DMS114 treated with DMSO at 0.1 percent for 48 hours (cell line): Measurements from ENCODE around the gene IL19.
"Not testable (repeated sequence)": the region's sequence is repeated elsewhere in the genome, so short reads cannot be mapped to it uniquely, and the experiment has no call there.

ENCODE experiments used
- DNase-seq: peaks from one replicate; lab custom pipeline; 2025; ENCODE audit not compliant: unreplicated experiment; lab: John Stamatoyannopoulos, UW

Gene IL19

DNA sequence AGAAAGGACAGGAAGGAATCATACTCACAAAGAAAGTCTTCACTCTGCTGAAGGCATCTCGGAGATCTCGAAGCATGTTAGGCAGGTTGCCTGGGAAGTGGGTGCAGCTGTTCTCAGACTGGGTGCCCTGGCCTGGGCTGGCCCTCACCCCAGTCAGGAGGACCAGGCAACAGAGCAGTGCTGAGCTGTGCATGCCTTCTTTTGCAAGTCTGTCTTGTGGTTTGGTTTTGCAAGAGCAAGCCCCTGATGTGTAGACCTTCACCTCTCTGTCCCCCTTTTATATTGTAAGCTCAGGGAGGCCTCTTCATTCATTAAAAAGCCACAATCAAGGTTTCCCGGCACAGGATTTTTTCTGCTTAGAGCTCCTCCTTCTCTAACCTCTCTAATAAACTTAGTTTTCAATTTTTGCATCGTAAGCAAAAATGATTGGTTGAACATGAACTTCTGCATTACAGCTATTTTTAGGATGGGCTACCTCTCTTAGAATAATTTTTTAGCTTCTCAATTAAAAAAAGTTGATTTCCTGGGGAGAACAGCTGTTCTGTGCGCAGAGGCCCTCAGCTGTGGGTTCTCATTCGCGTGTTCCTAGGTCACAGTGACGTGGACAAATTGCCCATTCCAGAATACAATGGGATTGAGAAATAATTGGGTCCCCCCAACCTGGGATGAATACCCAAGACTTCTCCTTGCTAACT lies 1.8 kb downstream of the IL19 start, which contains the start of gene IL10:
Gene IL10, minus strand, starts transcription at position 252 of the 695 bp plus-strand sequence. Its CDS starts 59 bp downstream, at position 193.
- DNase-seq: no peak

- no peak for DNase-seq
Measured at GRCh38 chr1:206774093-206774492, 3.5 kb downstream of the IL19 start.

- no peak for DNase-seq
Measured at GRCh38 chr1:206776229-206776628, 5.7 kb downstream of the IL19 start.

GRCh38 chr1:206778031-206778430 lies 7.5 kb downstream of the IL19 start:
- DNase-seq: no peak

DNA sequence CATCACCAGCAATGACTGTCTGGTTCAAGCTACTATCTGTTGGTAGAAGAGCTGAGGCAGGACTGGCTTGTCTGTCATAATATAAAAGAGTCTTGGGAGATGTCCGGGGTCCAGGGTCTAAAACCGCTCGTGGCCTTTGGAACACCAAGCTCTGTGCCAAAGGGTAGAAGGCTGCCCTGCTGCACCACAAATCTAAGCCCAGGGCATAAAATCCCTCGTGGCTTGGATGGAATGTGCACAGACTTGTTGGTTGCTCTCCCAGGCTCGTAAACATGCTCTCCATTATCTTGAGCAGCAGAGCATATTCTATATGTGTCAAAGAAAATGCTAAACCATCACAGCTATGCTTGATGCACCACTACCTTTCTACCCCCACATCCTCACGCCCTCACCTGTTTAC lies 8.3 kb downstream of the IL19 start:
- not testable (repeated sequence) for DNase-seq

DNA sequence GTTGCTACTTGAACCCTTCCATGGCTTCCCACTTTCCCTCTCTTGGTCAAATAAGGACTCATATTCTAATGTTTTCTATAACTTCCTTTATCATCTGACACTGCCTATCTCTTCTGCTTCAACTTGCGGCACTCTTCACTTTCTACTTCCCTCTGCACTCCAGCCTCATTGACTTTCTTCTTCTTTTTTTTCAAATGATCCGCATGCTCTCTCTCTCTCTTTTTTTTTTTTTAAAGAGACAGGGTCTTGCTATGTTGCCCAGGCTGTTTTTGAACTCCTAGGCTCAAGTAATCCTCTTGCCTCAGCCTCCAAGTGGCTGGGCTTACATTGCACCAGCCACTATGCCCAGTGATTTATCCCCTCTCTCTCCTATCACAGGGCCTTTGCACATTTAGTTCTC lies 9.1 kb downstream of the IL19 start:
- no peak for DNase-seq

DNA sequence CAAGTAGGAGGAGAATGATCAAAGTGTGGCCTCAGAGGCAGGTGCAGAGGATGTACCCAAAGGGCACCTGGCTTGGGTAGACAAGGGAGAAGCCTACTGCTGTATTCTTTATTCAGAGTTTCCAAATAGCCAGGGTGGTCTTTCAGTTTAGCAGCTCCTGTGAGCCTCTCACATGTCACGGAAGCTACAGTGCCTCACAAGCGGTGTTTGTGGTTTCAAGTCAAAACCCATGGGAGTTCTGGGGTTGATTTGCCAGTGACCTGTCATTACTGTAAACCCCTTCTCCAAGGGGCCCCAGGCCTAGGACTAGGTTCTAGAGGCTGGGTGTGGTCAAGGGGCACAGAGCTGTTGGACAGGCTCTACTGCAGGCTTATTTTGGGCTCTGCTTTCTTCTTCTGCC lies 11.9 kb downstream of the IL19 start:
- DNase-seq: no peak

- no peak for DNase-seq
Measured at GRCh38 chr1:206783506-206783905, 12.9 kb downstream of the IL19 start.

- no peak for DNase-seq
Measured at GRCh38 chr1:206784471-206784903, 13.9 kb downstream of the IL19 start.

DNA sequence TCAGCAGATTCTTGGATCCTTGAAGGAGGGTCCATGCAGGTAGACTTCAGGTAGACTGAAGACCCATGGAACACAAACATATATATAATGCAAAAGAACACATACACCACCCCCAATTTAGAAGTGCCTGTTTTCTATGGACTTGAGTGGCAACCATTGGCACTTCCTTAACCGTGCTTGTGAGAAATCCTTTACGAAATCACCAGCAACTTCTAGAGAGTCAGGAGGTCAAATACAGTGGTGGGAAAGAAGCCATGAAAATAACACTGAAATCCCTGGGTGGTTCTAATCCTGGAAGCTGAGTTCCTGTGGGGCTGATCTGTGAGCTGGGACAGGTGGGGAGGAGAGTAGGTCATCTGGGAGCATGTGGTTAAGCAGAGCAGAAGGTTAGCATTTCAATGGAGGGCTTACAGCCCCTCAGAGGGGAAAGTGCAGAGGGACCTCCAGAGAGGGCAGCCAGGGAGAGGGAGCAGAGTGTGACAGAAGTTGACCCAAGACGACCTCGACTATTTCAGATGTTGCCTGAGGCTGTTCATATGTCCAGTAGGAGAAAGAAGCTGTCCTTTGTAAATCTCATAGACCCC lies 14.7 kb downstream of the IL19 start:
- no peak for DNase-seq

- DNase-seq: no peak
Measured at GRCh38 chr1:206786212-206786886, 15.8 kb downstream of the IL19 start.

GRCh38 chr1:206787891-206788290 lies 17.3 kb downstream of the IL19 start:
- DNase-seq: no peak

GRCh38 chr1:206788487-206789050 lies 18.0 kb downstream of the IL19 start:
- DNase-seq: no peak

DNA sequence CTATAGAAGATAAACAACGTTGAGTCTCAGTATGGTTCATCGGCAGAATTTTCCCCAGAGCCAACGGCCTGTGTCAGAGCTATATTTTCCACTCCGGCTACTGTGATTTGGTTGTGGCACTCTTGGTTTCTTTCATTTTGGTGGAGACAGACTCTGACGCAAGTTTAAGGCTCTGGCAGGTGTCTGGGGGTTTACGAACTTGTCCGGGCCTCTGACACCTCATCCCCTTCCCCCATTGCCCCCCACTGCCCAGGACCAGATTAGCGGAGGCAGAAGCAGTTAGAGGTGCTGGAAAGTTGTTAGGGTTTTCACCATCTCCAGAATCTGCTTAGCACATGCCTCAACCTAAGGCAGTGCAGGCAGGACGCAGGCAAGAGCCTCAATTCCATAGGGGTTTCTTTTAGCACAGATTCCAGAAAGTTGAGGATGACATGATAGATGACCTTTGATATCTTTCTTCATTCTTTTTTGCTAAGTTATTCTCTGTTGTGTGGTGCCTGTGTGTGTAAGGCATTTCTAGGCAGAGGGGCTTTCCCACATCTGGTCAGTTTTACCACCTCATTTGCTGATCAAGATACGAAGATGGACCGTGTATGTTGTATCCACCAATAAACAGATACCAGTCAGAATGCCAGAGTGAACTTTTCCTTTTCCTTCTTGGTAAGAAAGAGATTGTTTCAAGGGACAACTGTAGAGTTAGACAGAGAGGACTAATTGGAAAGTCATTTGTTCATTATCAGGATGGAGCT lies 20.1 kb downstream of the IL19 start:
- no peak for DNase-seq

GRCh38 chr1:206792939-206793607 lies 22.5 kb downstream of the IL19 start:
- DNase-seq: no peak

DNA sequence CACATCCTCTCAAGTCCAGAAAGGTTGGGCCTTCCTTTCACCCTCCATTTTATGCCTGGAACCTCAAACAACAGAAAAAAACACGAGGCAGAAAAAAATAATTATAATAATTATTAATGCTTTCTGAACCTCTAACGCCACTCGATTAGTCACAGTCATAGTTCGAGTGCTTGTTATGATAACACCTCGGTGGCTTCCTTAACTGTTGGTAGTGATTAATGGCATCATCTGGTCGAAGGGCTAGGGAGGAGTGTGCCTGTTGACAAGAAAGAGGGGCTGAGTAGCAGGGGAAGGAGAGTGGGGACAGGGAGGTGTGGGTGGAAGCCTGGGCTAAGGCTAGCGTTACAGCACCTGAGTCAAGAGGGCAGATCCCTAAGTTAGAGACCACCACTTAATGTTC lies 23.0 kb downstream of the IL19 start:
- DNase-seq: no peak

DNA sequence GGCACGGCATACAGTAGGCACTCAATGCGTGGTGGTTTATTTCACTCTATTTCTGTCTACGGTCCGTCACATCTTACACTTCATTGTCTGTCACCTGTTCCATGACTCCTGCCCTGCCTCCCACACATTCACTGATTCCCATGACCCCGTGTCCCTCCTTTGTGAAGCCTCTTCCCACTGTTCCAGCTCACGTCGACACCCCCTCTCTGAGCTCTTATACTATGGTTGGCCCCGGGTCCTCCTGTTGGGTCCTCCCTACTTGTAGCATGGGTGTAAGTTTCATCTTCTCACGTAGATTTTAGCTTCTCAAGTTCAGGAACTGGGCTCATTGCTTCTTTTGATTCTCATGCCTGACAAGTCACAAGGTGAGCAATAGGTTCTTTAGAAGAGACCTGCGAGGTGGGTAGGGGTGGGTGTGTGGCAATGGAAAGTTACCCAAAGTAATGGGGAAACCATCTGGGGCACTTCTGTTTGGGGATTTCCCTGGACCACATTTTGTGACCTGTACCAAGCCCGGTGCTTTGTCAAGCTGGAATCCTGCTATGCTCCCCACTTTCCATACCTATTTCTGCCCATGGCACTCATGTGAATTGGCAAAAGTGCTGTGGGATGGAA lies 23.8 kb downstream of the IL19 start:
- DNase-seq: no peak

GRCh38 chr1:206796116-206796515 lies 25.5 kb downstream of the IL19 start:
- DNase-seq: no peak

GRCh38 chr1:206796981-206797402 lies 26.4 kb downstream of the IL19 start:
- DNase-seq: no peak
